HL-60 (cell line): ENCODE measurements around the gene AQP4.

ENCODE experiments used
- DNase-seq, 2 experiments: peaks; one replicate each; pipeline ENCODE4 v3.0.0-alpha.2; 2010 to 2020; ENCODE audit warnings: low read depth in 1 of 2, low spot score in 1 of 2
- H3K27ac ChIP-seq: fragments of 250-450 bp; sonication (Bioruptor Pico); replicated peaks from 2 replicates; pipeline ENCODE4 v1.5.1; 2020; ENCODE audit warnings: mild to moderate bottlenecking, moderate library complexity
- H3K27me3 ChIP-seq: fragments of 250-450 bp; sonication (Bioruptor Pico); 2 replicates; pipeline ENCODE4 v1.5.1; 2021; ENCODE audit warnings: mild to moderate bottlenecking, moderate library complexity; ENCODE audit not compliant: insufficient read depth, poor library complexity, severe bottlenecking
- H3K4me3 ChIP-seq: replicated peaks from 2 replicates; pipeline ENCODE4 v1.5.1; 2011; ENCODE audit warnings: mild to moderate bottlenecking, control low read depth, low read length; ENCODE audit not compliant: insufficient read depth
- CTCF ChIP-seq: IDR thresholded peaks from one replicate; pipeline ENCODE4 v1.5.1; 2011; ENCODE audit warnings: low read length, control low read depth, inconsistent platforms; ENCODE audit not compliant: insufficient read depth
- GABPA ChIP-seq: IDR thresholded peaks from 2 replicates; pipeline ENCODE4 v1.6.1; 2012; ENCODE audit warnings: low read depth
- POLR2AphosphoS5 ChIP-seq: IDR thresholded peaks from 2 replicates; pipeline ENCODE4 v1.6.1; 2012; ENCODE audit warnings: low read depth
- SPI1 ChIP-seq: IDR thresholded peaks from 2 replicates; pipeline ENCODE4 v1.6.1; 2012; ENCODE audit warnings: low read depth, mild to moderate bottlenecking, borderline replicate concordance
- TF ChIP-seq, protein P1 (sequence below): IDR thresholded peaks from 2 replicates; pipeline ENCODE4 v1.6.1; 2012; ENCODE audit warnings: low read depth; ENCODE audit not compliant: insufficient replicate concordance

The AQP4 gene

DNA sequence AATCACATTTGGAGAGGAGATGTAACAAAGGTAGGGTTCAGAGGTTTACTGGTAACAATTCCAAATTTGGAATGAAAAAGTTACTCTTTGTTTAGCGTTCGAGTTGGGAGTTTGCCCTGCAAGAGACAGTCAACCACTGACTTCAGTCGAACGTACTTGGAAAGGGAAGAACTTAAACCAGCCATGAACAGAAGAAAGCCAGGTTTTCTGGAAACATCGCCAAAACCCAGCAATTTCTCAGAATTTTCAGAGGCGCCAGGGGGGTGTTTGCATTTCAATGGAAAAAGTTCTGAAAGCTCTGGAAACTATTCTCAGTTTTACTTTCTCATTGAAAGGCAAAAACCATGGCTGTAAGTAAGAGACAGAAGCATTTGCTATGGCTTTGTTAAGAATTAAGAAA, 28.5 kb upstream of the AQP4 start:
- DNase-seq, result no peak
- Histone ChIP-seq H3K27me3 (peaks cover 2% of the 10 kb centered on the region), H3K27ac (no peak overlapping the region), H3K4me3 (no peak overlapping the region)
- TF ChIP-seq GABPA (no peak), CTCF (no peak), POLR2AphosphoS5 (no peak), SPI1 (no peak)
- TF ChIP-seq, protein P1, sequence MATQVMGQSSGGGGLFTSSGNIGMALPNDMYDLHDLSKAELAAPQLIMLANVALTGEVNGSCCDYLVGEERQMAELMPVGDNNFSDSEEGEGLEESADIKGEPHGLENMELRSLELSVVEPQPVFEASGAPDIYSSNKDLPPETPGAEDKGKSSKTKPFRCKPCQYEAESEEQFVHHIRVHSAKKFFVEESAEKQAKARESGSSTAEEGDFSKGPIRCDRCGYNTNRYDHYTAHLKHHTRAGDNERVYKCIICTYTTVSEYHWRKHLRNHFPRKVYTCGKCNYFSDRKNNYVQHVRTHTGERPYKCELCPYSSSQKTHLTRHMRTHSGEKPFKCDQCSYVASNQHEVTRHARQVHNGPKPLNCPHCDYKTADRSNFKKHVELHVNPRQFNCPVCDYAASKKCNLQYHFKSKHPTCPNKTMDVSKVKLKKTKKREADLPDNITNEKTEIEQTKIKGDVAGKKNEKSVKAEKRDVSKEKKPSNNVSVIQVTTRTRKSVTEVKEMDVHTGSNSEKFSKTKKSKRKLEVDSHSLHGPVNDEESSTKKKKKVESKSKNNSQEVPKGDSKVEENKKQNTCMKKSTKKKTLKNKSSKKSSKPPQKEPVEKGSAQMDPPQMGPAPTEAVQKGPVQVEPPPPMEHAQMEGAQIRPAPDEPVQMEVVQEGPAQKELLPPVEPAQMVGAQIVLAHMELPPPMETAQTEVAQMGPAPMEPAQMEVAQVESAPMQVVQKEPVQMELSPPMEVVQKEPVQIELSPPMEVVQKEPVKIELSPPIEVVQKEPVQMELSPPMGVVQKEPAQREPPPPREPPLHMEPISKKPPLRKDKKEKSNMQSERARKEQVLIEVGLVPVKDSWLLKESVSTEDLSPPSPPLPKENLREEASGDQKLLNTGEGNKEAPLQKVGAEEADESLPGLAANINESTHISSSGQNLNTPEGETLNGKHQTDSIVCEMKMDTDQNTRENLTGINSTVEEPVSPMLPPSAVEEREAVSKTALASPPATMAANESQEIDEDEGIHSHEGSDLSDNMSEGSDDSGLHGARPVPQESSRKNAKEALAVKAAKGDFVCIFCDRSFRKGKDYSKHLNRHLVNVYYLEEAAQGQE, result no peak

DNA sequence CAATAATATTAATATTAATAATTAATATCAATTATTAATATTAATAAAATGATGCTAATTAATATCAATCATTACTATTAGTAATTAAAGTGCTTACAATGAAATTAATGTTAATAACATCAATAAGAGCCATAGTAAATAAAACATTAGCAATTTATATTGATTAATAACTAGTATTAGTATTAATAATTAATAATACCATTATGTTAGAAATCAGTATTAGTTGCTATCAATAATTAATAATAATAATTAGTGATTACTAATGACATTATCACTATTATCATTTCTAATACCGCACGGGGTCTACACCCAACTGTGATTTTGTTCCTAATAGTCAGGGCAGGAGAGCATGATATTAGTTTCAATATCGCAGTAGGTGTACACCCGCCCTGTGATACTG, 22.8 kb upstream of the AQP4 start:
- no peak overlapping the region for H3K4me3 ChIP-seq
- H3K27me3 ChIP-seq, result peaks cover 2% of the 10 kb centered on the region
- no peak for DNase-seq
- H3K27ac ChIP-seq, result no peak overlapping the region
- TF ChIP-seq CTCF, result no peak
- TF ChIP-seq, protein P1, result no peak
- TF ChIP-seq POLR2AphosphoS5, result no peak
- TF ChIP-seq GABPA, result no peak
- TF ChIP-seq SPI1, result no peak

DNA sequence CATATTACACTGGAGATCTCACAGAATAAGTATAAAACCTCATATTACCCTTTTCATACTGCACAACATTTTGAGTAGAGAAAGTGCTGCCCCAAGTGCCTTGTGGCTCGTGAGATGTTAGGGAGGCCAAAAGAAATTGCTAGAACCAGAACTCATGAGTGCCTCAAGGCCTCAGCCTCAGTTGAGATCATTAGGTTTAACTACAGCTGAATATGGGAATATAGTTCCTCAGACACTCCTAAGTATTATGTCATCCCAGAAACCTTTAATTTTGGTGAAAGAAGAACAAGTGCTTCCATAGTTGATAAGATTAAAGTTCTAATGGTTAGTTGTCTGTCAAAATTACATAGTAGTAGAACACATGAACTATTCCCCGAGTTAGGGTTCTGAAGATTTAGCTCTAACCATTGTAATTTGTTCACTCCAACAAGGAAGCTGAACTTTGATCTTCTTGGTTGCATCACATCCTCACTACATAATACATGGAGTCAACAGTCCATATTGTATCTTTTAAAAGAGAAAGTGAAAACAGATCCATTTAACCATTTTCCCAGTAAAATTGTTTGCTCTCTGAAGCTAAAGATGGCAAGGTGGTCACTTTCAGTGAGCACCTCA, 9.6 kb upstream of the AQP4 start:
- H3K27me3 ChIP-seq, result no peaks in the 10 kb centered on the region

More for the DNA sequence above, 9.6 kb upstream of the AQP4 start:
- H3K27ac ChIP-seq, result no peak overlapping the region
- H3K4me3 ChIP-seq, result no peak overlapping the region
- TF ChIP-seq CTCF (no peak), SPI1 (no peak), GABPA (no peak), POLR2AphosphoS5 (no peak)
- TF ChIP-seq, protein P1, result no peak
- DNase-seq, result no peak
